SK-N-MC (cell line): Measurements from ENCODE around the gene WDR27.

Experiments used
- DNase-seq: peaks from one replicate; pipeline ENCODE4 v3.0.0-alpha.2; 2011; ENCODE audit warnings: low read depth, low spot score
- H3K27ac ChIP-seq: fragments of 200-600 bp; sonication (generic); 2 replicates; pipeline ENCODE4 v1.5.1; 2016; ENCODE audit warnings: mixed run types
- H3K36me3 ChIP-seq: fragments of 200-600 bp; sonication (generic); 2 replicates; pipeline ENCODE4 v1.6.1; 2017; ENCODE audit warnings: antibody characterized with exemption, low read length, mixed read lengths; ENCODE audit not compliant: insufficient read depth
- H3K4me3 ChIP-seq: fragments of 200-600 bp; sonication (generic); 2 replicates; pipeline ENCODE4 v1.5.1; 2016
- H3K9ac ChIP-seq: fragments of 200-600 bp; sonication (generic); 2 replicates; pipeline ENCODE4 v1.8.0; 2017; ENCODE audit warnings: mixed run types, mixed read lengths; ENCODE audit not compliant: insufficient read length
- H3K9me3 ChIP-seq: fragments of 200-600 bp; sonication (generic); 2 replicates; pipeline ENCODE4 v1.6.1; 2017; ENCODE audit warnings: low read depth, mild to moderate bottlenecking, antibody characterized with exemption, low read length, moderate library complexity, mixed read lengths
- EZH2 ChIP-seq: fragments of 200-600 bp; sonication (generic); IDR thresholded peaks from one replicate; pipeline ENCODE4 v1.6.1; 2017; ENCODE audit warnings: antibody characterized with exemption
- FOXP2 ChIP-seq: optimal IDR thresholded peaks from 2 replicates; pipeline ENCODE3; 2011; ENCODE audit warnings: mild to moderate bottlenecking, moderate library complexity; ENCODE audit not compliant: insufficient read depth; ENCODE audit errors: extremely low read length, control extremely low read depth
- POLR2AphosphoS5 ChIP-seq: IDR thresholded peaks from 2 replicates; pipeline ENCODE4 v1.6.1; 2012; ENCODE audit warnings: mild to moderate bottlenecking, low read depth, low read length, borderline replicate concordance

WDR27 gene

DNA sequence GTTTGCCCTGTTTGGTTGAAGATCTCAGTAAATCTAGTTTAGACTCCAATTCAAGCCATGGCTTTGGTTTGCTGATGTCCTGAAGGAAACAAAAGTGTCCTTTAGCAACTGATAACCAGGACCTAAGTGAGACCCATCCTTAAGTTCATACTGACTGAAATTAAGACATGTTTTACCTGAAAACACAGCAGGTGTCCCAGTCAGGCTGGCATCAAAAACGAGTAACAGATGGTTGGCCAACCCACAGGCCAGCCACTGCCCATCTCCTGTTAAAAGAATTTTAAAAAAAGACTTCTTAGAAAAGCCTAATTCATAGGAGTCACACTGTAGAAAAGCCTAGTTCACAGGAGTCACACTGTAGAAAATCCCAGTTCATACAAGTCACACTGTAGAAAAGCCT, 58.3 kb downstream of the WDR27 start:
- no peak for DNase-seq
- H3K4me3 ChIP-seq = no peak overlapping the region
- H3K9me3 ChIP-seq = no peaks in the 10 kb centered on the region
- no peak overlapping the region for H3K9ac ChIP-seq
- TF ChIP-seq FOXP2 (no peak), EZH2 (no peak), POLR2AphosphoS5 (no peak)
- no peak overlapping the region for H3K27ac ChIP-seq
- no peaks in the 10 kb centered on the region for H3K36me3 ChIP-seq

- TF ChIP-seq EZH2 = no peak
- TF ChIP-seq POLR2AphosphoS5 = no peak
- TF ChIP-seq FOXP2 = no peak
- no peaks in the 10 kb centered on the region for H3K9me3 ChIP-seq
- H3K4me3 ChIP-seq = no peak overlapping the region
- no peak overlapping the region for H3K27ac ChIP-seq
- no peak for DNase-seq
- peaks cover 3% of the 10 kb centered on the region; the same call in 1 of the 2 replicates for H3K36me3 ChIP-seq
- no peak overlapping the region for H3K9ac ChIP-seq
Observed at GRCh38 chr6:169642455-169642854, 59.4 kb downstream of the WDR27 start.

- TF ChIP-seq FOXP2 (no peak), POLR2AphosphoS5 (no peak), EZH2 (no peak)
Observed at GRCh38 chr6:169641461-169642085, 60.3 kb downstream of the WDR27 start.

DNA sequence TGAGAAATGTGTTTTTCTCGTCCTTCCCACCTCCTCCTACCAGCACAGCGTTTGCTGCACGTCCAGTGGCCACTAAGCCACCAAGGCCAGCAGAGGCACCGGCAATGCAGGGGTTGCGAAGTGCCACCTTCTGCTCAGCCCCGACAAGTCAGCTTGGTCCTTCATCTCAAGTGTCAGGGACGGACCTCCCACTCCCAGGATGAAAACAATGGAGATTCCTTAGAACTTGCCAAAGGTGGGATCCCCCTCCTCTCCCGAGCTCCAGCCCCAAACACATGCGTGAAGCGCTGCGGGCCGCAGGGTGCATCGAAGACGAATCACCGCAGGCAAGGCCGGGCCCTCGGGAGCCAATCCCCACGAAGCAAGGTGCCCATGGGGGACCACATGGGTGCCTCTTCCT, 60.8 kb downstream of the WDR27 start:
- Histone ChIP-seq H3K4me3 (no peak overlapping the region), H3K9me3 (no peaks in the 10 kb centered on the region), H3K27ac (no peak overlapping the region), H3K36me3 (peaks cover 4% of the 10 kb centered on the region; the same call in 1 of the 2 replicates), H3K9ac (no peak overlapping the region)
- TF ChIP-seq EZH2 = no peak
- TF ChIP-seq POLR2AphosphoS5 = no peak
- no peak for TF ChIP-seq FOXP2
- DNase-seq = no peak

More at GRCh38 chr6:169641461-169642085, 60.3 kb downstream of the WDR27 start:
- Histone ChIP-seq H3K9ac (no peak overlapping the region), H3K4me3 (no peak overlapping the region), H3K9me3 (no peaks in the 10 kb centered on the region), H3K27ac (no peak overlapping the region), H3K36me3 (peaks cover 4% of the 10 kb centered on the region; the same call in 1 of the 2 replicates)
- no peak for DNase-seq

- H3K36me3 ChIP-seq = peaks cover 4% of the 10 kb centered on the region; the same call in 1 of the 2 replicates
- no peak overlapping the region for H3K9ac ChIP-seq
- H3K27ac ChIP-seq = no peak overlapping the region
- no peaks in the 10 kb centered on the region for H3K9me3 ChIP-seq
- TF ChIP-seq EZH2 (no peak), POLR2AphosphoS5 (no peak), FOXP2 (no peak)
- no peak for DNase-seq
- H3K4me3 ChIP-seq = no peak overlapping the region
Observed at GRCh38 chr6:169640351-169640852, 61.4 kb downstream of the WDR27 start.

DNA sequence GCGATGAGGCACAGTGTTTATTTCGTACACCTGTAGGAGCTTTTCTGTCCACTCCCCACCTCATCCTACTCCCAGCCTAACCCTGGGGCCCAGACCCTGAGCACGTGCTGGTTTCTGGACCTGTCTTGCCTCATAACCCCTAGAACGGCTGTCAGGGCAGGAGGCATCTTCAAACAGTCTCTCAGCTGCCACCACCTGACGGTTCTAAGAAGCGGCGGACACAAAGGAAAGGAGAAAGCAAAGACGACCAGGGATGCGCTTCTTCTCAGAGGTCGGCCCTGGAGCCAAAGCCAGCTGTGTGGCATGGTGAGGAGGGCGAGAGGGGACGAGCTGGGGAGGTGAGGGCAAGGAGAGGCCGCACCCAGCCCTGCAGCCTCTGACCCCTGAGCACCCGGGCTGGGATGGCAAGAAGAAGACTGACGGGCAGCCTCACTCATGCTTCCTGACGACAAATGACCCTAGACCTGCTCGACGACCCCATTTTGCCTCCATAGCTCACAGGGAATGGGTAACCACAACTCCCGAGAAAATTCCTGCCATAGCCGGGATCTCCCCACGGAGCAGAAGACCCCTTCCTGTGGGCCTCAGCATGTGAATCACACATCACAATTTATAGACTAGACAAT, 62.1 kb downstream of the WDR27 start:
- Histone ChIP-seq H3K36me3 (peaks cover 4% of the 10 kb centered on the region; the same call in 1 of the 2 replicates), H3K9ac (no peak overlapping the region), H3K4me3 (no peak overlapping the region), H3K9me3 (no peaks in the 10 kb centered on the region), H3K27ac (no peak overlapping the region)
- no peak for DNase-seq
- TF ChIP-seq FOXP2 (no peak), POLR2AphosphoS5 (no peak), EZH2 (no peak)

DNA sequence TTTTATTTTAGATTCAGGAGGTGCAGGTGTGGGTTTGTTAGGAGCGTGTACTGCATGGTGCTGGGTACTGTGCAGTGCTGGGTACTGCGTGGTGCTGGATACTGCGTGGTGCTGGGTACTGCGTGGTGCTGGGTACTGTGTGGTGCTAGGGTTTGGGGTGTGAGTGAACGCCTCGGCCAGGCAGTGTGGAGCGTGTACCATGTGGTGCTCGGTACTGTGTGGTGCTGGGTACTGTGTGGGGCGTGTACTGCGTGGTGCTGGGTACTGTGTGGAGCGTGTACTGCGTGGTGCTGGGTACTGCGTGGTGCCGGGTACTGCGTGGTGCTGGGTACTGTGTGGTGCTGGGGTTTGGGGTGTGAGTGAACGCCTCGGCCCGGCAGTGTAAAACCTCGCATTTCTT, 62.9 kb downstream of the WDR27 start:
- Histone ChIP-seq H3K9ac (no peak overlapping the region), H3K4me3 (no peak overlapping the region), H3K27ac (no peak overlapping the region), H3K36me3 (peaks cover 6% of the 10 kb centered on the region; the same call in 1 of the 2 replicates), H3K9me3 (no peaks in the 10 kb centered on the region)
- DNase-seq = no peak
- TF ChIP-seq EZH2 = no peak

DNA sequence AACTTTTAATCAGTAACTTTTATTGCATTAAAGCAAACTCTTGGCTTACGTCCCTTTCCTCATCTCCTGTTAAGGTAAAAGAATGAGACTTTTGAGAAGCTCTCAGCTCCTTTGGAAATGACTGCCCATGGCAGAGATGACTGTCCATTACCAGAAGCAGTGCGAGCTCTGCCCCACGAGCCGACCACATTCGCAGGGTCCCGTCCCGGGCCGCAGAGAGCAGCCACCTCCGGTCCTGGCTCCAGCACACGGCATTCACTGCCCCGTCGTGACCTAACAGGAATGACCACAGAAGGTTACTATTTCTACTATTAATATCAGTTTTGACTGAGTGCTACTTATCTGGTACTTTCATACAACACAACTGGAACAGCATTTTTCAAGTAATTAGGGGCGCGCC, 63.4 kb downstream of the WDR27 start:
- TF ChIP-seq FOXP2 (no peak), EZH2 (no peak)
- no peak overlapping the region for H3K4me3 ChIP-seq
- no peak overlapping the region for H3K27ac ChIP-seq
- H3K9me3 ChIP-seq = no peaks in the 10 kb centered on the region
- no peak overlapping the region for H3K9ac ChIP-seq
- DNase-seq = no peak
- H3K36me3 ChIP-seq = peaks cover 10% of the 10 kb centered on the region; the same call in 1 of the 2 replicates
